Suprapubic skin (tissue), 3 donors: ENCODE measurements around the gene OR2T35.
"Not testable (repeated sequence)": the region's sequence is repeated elsewhere in the genome, so short reads cannot be mapped to it uniquely, and the experiment has no call there.

Experiments
- POLR2AphosphoS5 ChIP-seq, 3 donors: sonication (generic); formaldehyde crosslinking; IDR thresholded peaks; one replicate each; pipeline ENCODE4 v1.6.1; 2017; ENCODE audit warnings: antibody characterized with exemption in 3 of 3
- TF ChIP-seq, protein P1 (sequence below), 2 donors: fragments of 200-600 bp in 1 of 2; fragments of 450-650 bp in 1 of 2; sonication (generic) in 1 of 2; IDR thresholded peaks; one replicate each; pipeline ENCODE4 v1.5.1; 2016 to 2019; ENCODE audit warnings: antibody characterized with exemption in 2 of 2, mild to moderate bottlenecking in 1 of 2, moderate library complexity in 1 of 2

DNA sequence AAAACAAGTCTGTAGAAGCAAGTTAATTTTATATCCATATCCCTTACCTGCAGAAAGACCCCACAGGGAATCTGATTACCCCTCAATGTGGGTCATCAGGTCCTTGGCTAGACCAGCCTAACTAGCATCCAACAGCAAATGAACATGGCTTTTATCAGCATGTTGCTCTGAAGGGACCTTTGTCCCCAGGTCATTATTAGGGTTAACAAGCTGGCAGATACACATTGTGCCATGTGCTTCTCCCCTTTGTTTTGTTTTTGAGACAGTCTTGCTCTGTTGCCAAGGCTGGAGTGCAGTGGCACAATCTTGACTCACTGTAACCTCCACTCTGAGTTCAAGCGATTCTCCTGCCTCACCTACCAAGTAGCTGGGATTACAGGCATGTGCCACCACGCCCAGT, 10.1 kb downstream of the OR2T35 start, which contains the start of gene OR2T11:
- TF ChIP-seq, protein P1, sequence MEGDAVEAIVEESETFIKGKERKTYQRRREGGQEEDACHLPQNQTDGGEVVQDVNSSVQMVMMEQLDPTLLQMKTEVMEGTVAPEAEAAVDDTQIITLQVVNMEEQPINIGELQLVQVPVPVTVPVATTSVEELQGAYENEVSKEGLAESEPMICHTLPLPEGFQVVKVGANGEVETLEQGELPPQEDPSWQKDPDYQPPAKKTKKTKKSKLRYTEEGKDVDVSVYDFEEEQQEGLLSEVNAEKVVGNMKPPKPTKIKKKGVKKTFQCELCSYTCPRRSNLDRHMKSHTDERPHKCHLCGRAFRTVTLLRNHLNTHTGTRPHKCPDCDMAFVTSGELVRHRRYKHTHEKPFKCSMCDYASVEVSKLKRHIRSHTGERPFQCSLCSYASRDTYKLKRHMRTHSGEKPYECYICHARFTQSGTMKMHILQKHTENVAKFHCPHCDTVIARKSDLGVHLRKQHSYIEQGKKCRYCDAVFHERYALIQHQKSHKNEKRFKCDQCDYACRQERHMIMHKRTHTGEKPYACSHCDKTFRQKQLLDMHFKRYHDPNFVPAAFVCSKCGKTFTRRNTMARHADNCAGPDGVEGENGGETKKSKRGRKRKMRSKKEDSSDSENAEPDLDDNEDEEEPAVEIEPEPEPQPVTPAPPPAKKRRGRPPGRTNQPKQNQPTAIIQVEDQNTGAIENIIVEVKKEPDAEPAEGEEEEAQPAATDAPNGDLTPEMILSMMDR (IDR thresholded peaks at IDR 0.05): not testable (repeated sequence)
- TF ChIP-seq POLR2AphosphoS5 (IDR thresholded peaks at IDR 0.05): not testable (repeated sequence)
